SU-DHL-6 (cell line): ENCODE measurements around the gene DOCK10.

Source experiments
- H2AFZ ChIP-seq: fragments of 200-600 bp; sonication (generic); 2 replicates; pipeline ENCODE4 v1.6.1; 2014; ENCODE audit warnings: low read depth, mild to moderate bottlenecking, moderate library complexity, mixed read lengths, antibody characterized with exemption, low read length; ENCODE audit not compliant: severe bottlenecking
- H3F3A ChIP-seq: fragments of 200-600 bp; shearing (Covaris generic); 2 replicates; pipeline ENCODE4 v1.6.0; 2016; ENCODE audit warnings: antibody characterized with exemption, mild to moderate bottlenecking; ENCODE audit not compliant: insufficient read depth
- H3K27ac ChIP-seq: fragments of 200-600 bp; sonication (generic); 2 replicates; pipeline ENCODE4 v1.5.1; 2016; ENCODE audit warnings: low read depth, mild to moderate bottlenecking, low read length, moderate library complexity, mixed read lengths
- H3K27me3 ChIP-seq: fragments of 200-600 bp; sonication (generic), shearing (Covaris generic); 2 replicates; pipeline ENCODE4 v1.6.0; 2014; ENCODE audit warnings: mild to moderate bottlenecking, low read length
- H3K36me3 ChIP-seq: fragments of 200-600 bp; sonication (generic); 2 replicates; pipeline ENCODE4 v1.6.1; 2014; ENCODE audit warnings: mild to moderate bottlenecking, low read length, mixed read lengths
- H3K4me2 ChIP-seq: fragments of 300-600, 200-600 bp; shearing (Covaris generic), sonication (generic); 2 replicates; pipeline ENCODE4 v1.6.0; 2014; ENCODE audit warnings: low read length, low read depth, mild to moderate bottlenecking; ENCODE audit not compliant: poor library complexity, severe bottlenecking
- H3K4me3 ChIP-seq: fragments of 200-600 bp; sonication (generic); 2 replicates; pipeline ENCODE4 v1.5.1; 2014; ENCODE audit warnings: antibody characterized with exemption, low read length, mild to moderate bottlenecking, mixed read lengths; ENCODE audit not compliant: insufficient read depth, poor library complexity, severe bottlenecking
- H3K79me2 ChIP-seq: fragments of 200-600 bp; sonication (generic); 2 replicates; pipeline ENCODE4 v1.6.1; 2014; ENCODE audit warnings: mild to moderate bottlenecking, low read length, moderate library complexity; ENCODE audit not compliant: insufficient read depth
- H3K9ac ChIP-seq: fragments of 200-600 bp; sonication (generic); 2 replicates; pipeline ENCODE4 v1.7.0; 2014; ENCODE audit warnings: mild to moderate bottlenecking, low read length
- H3K9me2 ChIP-seq: fragments of 200-600 bp; sonication (generic); replicated peaks from 2 replicates; pipeline ENCODE4 v1.6.1; 2014; ENCODE audit warnings: low read length; ENCODE audit not compliant: insufficient read depth
- H3K9me3 ChIP-seq: fragments of 200-600 bp; sonication (generic); 2 replicates; pipeline ENCODE4 v1.6.1; 2014; ENCODE audit warnings: low read length, mixed read lengths; ENCODE audit not compliant: insufficient read depth
- H4K20me1 ChIP-seq: fragments of 200-600 bp; sonication (generic); 2 replicates; pipeline ENCODE4 v1.6.1; 2014; ENCODE audit warnings: low read depth, mild to moderate bottlenecking, antibody characterized with exemption, low read length, moderate library complexity, mixed read lengths
- EZH2phosphoT487 ChIP-seq: fragments of 200-600 bp; sonication (generic), shearing (Covaris generic); conservative IDR thresholded peaks from 2 replicates; pipeline ENCODE4 v1.6.1; 2018; ENCODE audit warnings: mild to moderate bottlenecking, antibody characterized with exemption, low read length, moderate library complexity, mixed read lengths
- TF ChIP-seq, protein P1 (sequence below): fragments of 200-600 bp; sonication (generic); IDR thresholded peaks from one replicate; pipeline ENCODE4 v1.5.1; 2017; ENCODE audit warnings: antibody characterized with exemption, mild to moderate bottlenecking, low read length, moderate library complexity; ENCODE audit not compliant: insufficient read depth, poor library complexity, severe bottlenecking

DOCK10 gene

DNA sequence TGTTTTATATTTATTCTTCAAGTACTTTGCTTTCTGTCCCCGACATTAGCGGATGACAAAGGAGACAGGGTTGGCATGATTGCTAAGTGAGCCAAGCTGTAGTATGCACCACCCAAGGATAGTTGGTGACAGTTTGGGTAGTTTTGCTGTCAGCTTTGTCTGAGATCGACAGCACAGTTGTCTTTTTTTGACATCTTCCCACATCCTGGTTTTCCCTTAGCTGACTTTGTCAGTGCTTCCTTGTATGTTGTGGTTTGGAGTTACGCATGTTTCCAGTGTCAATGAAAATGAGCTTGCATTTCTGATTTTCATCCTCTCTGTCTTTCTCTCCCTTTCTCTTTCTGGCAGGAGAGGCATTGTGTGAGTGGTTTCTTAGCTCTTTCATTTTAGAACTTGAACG, 44.6 kb upstream of the DOCK10 start:
- H3K4me3 ChIP-seq = no peak overlapping the region
- TF ChIP-seq EZH2phosphoT487 = no peak
- TF ChIP-seq, protein P1, sequence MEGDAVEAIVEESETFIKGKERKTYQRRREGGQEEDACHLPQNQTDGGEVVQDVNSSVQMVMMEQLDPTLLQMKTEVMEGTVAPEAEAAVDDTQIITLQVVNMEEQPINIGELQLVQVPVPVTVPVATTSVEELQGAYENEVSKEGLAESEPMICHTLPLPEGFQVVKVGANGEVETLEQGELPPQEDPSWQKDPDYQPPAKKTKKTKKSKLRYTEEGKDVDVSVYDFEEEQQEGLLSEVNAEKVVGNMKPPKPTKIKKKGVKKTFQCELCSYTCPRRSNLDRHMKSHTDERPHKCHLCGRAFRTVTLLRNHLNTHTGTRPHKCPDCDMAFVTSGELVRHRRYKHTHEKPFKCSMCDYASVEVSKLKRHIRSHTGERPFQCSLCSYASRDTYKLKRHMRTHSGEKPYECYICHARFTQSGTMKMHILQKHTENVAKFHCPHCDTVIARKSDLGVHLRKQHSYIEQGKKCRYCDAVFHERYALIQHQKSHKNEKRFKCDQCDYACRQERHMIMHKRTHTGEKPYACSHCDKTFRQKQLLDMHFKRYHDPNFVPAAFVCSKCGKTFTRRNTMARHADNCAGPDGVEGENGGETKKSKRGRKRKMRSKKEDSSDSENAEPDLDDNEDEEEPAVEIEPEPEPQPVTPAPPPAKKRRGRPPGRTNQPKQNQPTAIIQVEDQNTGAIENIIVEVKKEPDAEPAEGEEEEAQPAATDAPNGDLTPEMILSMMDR = no peak
- no peak overlapping the region for H2AFZ ChIP-seq
- no peak overlapping the region for H3K9ac ChIP-seq
- H3F3A ChIP-seq = no peaks in the 10 kb centered on the region
- H3K9me3 ChIP-seq = no peaks in the 10 kb centered on the region
- no peak overlapping the region for H3K4me2 ChIP-seq
- no peaks in the 10 kb centered on the region for H4K20me1 ChIP-seq
- no peaks in the 10 kb centered on the region for H3K9me2 ChIP-seq
- H3K27ac ChIP-seq = no peak overlapping the region
- H3K36me3 ChIP-seq = no peaks in the 10 kb centered on the region
- no peaks in the 10 kb centered on the region for H3K79me2 ChIP-seq
- no peaks in the 10 kb centered on the region for H3K27me3 ChIP-seq

DNA sequence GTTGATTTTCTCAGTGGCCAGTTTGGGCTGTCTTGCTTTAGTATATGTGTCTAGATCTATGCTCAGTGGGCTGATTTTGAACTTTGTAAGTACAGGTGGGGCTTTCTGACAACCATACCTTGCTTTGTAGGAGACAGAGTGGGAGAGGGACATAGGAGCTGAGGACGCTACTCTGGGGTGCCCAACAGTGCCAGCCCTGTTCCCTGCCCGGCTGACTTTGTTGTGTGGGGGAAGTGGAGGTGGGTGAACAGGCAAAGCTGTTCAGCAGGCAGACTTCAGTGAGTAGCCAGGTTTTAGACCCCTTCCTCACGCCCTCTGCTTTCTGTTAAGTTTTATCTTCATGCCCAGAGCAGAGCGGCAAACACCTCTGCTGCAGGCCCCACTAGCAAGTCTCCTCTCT, 44.2 kb upstream of the DOCK10 start:
- Histone ChIP-seq H2AFZ (no peak overlapping the region), H3K27me3 (no peaks in the 10 kb centered on the region), H3K79me2 (no peaks in the 10 kb centered on the region), H3K27ac (no peak overlapping the region), H3K9me2 (no peaks in the 10 kb centered on the region), H4K20me1 (no peaks in the 10 kb centered on the region), H3K9me3 (no peaks in the 10 kb centered on the region), H3K4me3 (no peak overlapping the region), H3F3A (no peaks in the 10 kb centered on the region), H3K9ac (no peak overlapping the region), H3K36me3 (no peaks in the 10 kb centered on the region), H3K4me2 (no peak overlapping the region)
- TF ChIP-seq EZH2phosphoT487 = no peak
- TF ChIP-seq, protein P1 = no peak

DNA sequence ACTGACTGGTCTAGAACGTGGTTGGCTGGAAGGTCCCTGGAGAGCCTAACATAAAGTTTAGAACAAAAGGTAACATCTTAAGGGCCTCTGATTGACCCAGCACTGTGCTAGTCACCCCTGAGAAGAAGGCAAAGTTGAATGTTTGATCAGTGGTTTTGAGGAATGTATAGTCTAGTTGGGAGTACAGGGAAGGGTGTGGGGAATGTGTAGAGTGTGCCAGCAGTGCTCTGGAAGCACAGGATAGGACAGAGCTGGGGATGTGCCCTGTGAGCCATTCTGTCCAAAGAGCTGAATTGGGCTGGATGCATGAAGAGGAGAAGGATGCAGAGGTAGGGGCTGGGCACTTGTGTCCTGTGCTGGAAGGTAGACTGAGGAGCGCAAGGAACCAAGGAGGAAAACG, 41.0 kb upstream of the DOCK10 start:
- Histone ChIP-seq H3K4me3 (no peak overlapping the region), H3K9ac (no peak overlapping the region), H3K4me2 (no peak overlapping the region), H3F3A (no peaks in the 10 kb centered on the region), H2AFZ (no peak overlapping the region), H3K9me3 (no peaks in the 10 kb centered on the region), H3K27ac (no peak overlapping the region), H3K79me2 (no peaks in the 10 kb centered on the region), H3K36me3 (no peaks in the 10 kb centered on the region), H4K20me1 (no peaks in the 10 kb centered on the region), H3K27me3 (no peaks in the 10 kb centered on the region), H3K9me2 (no peaks in the 10 kb centered on the region)
- no peak for TF ChIP-seq EZH2phosphoT487

DNA sequence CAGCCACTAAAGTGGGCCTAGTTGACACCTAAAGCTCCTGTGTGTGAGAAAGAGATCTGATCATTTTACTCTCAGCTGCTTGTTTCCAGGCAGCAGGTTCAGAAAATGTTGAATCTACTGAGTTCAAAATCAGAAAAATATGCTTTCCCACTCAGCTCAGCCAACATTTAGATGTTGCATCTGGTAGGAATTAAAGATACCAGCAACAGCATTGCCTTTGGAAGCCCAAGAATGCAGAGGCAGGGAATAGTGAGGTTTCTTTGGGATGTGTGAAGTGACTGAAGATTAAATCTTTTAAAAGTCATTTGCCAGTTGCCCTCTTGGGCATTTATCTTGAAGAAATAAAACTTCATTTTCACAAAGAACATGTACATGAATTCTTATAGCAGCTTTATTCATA, 33.9 kb upstream of the DOCK10 start:
- no peak overlapping the region for H2AFZ ChIP-seq
- no peaks in the 10 kb centered on the region for H3K9me2 ChIP-seq
- H3K79me2 ChIP-seq = no peaks in the 10 kb centered on the region
- TF ChIP-seq, protein P1 = no peak
- no peak for TF ChIP-seq EZH2phosphoT487
- no peak overlapping the region for H3K9ac ChIP-seq
- no peaks in the 10 kb centered on the region for H3F3A ChIP-seq
- no peak overlapping the region for H3K27ac ChIP-seq
- no peaks in the 10 kb centered on the region for H3K27me3 ChIP-seq
- H3K9me3 ChIP-seq = no peaks in the 10 kb centered on the region
- H3K4me3 ChIP-seq = no peak overlapping the region
- no peaks in the 10 kb centered on the region for H4K20me1 ChIP-seq
- no peak overlapping the region for H3K4me2 ChIP-seq
- H3K36me3 ChIP-seq = no peaks in the 10 kb centered on the region
